Endodermal cell (in vitro differentiated cells): ENCODE data around the gene HSDL1. TPM values are rescaled to one million over a fixed set of nuclear protein-coding genes. Genes with fewer than 3 reads are reported as not detected.
A peak's percentile ranks its signal among the peaks of the same experiment; 100 is the strongest.

Experiments
- DNase-seq: peaks from one replicate; pipeline ENCODE4 v3.0.0-alpha.2; 2017
- H3K27ac ChIP-seq: 2 replicates; pipeline ENCODE4 v1.5.1; 2013; ENCODE audit warnings: mild to moderate bottlenecking, low read depth, low read length, moderate library complexity
- H3K27me3 ChIP-seq: 2 replicates; pipeline ENCODE4 v1.6.1; 2013; ENCODE audit warnings: mild to moderate bottlenecking, low read length, moderate library complexity; ENCODE audit not compliant: insufficient read depth, control insufficient read depth, poor library complexity, severe bottlenecking
- H3K36me3 ChIP-seq: 2 replicates; pipeline ENCODE4 v1.7.0; 2013; ENCODE audit warnings: mild to moderate bottlenecking, low read length, moderate library complexity; ENCODE audit not compliant: control insufficient read depth, insufficient read depth
- H3K4me1 ChIP-seq: one replicate; pipeline ENCODE4 v1.7.0; 2013; ENCODE audit warnings: low read length; ENCODE audit not compliant: control insufficient read depth, insufficient read depth
- H3K4me3 ChIP-seq: 2 replicates; pipeline ENCODE4 v1.5.1; 2013; ENCODE audit warnings: mild to moderate bottlenecking, low read length, moderate library complexity
- H3K9ac ChIP-seq: 2 replicates; pipeline ENCODE4 v1.6.1; 2013; ENCODE audit warnings: mild to moderate bottlenecking, low read length, moderate library complexity; ENCODE audit not compliant: poor library complexity, severe bottlenecking; ENCODE audit errors: extremely low read depth
- H3K9me3 ChIP-seq: 2 replicates; pipeline ENCODE4 v1.6.1; 2013; ENCODE audit warnings: mild to moderate bottlenecking, low read length, moderate library complexity; ENCODE audit not compliant: control insufficient read depth
- H3K27ac Mint-ChIP-seq: 2 replicates; pipeline ENCODE4 v1.8.0; 2020; ENCODE audit warnings: mixed read lengths
- H3K27me3 Mint-ChIP-seq: 2 replicates; pipeline ENCODE4 v1.8.0; 2021; ENCODE audit warnings: mild to moderate bottlenecking, mixed read lengths; ENCODE audit not compliant: insufficient read depth
- H3K36me3 Mint-ChIP-seq: 2 replicates; pipeline ENCODE4 v1.8.0; 2020; ENCODE audit warnings: low read depth, mixed read lengths
- H3K4me1 Mint-ChIP-seq: 2 replicates; pipeline ENCODE4 v1.8.0; 2020; ENCODE audit warnings: mixed read lengths
- H3K4me3 Mint-ChIP-seq: 2 replicates; pipeline ENCODE4 v1.8.0; 2020; ENCODE audit warnings: mild to moderate bottlenecking, moderate library complexity, mixed read lengths
- H3K9me3 Mint-ChIP-seq: 2 replicates; pipeline ENCODE4 v1.8.0; 2020; ENCODE audit warnings: mild to moderate bottlenecking, mixed read lengths
- WGBS, 2 experiments: methylation state at CpG; one replicate each; pipeline versions ENCODE4 v1.1.5 to v1.1.7; 2013; ENCODE audit warnings: missing lambda C conversion rate in 2 of 2, mixed read lengths in 1 of 2; ENCODE audit not compliant: insufficient coverage in 1 of 2, insufficient read length in 1 of 2; 5-methylcytosine and 5-hydroxymethylcytosine counted together
- total RNA-seq, 2 donors: library from RNA; stranded (reverse); fragmentation: NEBNext Ultra II Directional in 1 of 2; extraction: Animal tissue kit (Norgen Biotek cat#: 25700) in 1 of 2; gene quantifications; 2 replicates in 1 of 2; 3 replicates in 1 of 2; pipeline ENCODE4 v1.2.1, GENCODE V29; 2021
- TF ChIP-seq, protein P1 (sequence below): fragments of 200-600 bp; sonication (generic); conservative IDR thresholded peaks from 2 replicates; pipeline ENCODE4 v1.5.0; 2021; ENCODE audit warnings: antibody characterized with exemption, mild to moderate bottlenecking

Gene HSDL1
- total RNA-seq, 2 donors from 2014 or later = 49.5 to 68.3 TPM

DNA sequence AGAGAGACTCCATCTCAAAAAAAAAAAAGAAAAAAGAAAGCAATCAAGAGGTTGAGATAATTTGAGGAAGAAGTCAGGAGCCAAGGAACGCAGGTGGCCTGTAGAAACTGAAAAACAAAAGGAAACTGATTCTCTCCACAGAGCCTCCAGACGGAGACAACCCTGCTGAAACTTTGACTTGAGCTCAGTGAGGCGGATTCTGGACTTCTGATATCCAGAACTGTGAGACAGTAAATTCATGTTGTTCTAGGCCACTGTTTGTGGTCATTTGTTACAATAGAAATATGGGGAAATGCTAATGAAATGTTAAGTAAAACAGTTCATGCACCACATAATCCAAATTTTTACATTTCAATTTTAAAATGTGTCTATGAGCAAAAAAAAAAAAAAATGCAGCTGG is 33.5 kb downstream of the HSDL1 start:
- Mint-ChIP-seq H3K9me3 (no peaks in the 10 kb centered on the region), H3K27ac (peak overlapping the region; percentile 55), H3K27me3 (no peaks in the 10 kb centered on the region), H3K36me3 (peaks cover 12% of the 10 kb centered on the region), H3K4me1 (peaks cover 13% of the 10 kb centered on the region), H3K4me3 (no peak overlapping the region)
- TF ChIP-seq, protein P1, sequence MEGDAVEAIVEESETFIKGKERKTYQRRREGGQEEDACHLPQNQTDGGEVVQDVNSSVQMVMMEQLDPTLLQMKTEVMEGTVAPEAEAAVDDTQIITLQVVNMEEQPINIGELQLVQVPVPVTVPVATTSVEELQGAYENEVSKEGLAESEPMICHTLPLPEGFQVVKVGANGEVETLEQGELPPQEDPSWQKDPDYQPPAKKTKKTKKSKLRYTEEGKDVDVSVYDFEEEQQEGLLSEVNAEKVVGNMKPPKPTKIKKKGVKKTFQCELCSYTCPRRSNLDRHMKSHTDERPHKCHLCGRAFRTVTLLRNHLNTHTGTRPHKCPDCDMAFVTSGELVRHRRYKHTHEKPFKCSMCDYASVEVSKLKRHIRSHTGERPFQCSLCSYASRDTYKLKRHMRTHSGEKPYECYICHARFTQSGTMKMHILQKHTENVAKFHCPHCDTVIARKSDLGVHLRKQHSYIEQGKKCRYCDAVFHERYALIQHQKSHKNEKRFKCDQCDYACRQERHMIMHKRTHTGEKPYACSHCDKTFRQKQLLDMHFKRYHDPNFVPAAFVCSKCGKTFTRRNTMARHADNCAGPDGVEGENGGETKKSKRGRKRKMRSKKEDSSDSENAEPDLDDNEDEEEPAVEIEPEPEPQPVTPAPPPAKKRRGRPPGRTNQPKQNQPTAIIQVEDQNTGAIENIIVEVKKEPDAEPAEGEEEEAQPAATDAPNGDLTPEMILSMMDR = no peak
- Histone ChIP-seq H3K4me1 (no peaks in the 10 kb centered on the region), H3K27ac (no peak overlapping the region), H3K4me3 (no peak overlapping the region), H3K9ac (no peak overlapping the region), H3K36me3 (peaks cover 7% of the 10 kb centered on the region), H3K27me3 (no peaks in the 10 kb centered on the region), H3K9me3 (no peaks in the 10 kb centered on the region)
- 95 to 100% methylated on average over 3 of the region's 3 CpGs for WGBS, 2 experiments
- DNase-seq = no peak

DNA sequence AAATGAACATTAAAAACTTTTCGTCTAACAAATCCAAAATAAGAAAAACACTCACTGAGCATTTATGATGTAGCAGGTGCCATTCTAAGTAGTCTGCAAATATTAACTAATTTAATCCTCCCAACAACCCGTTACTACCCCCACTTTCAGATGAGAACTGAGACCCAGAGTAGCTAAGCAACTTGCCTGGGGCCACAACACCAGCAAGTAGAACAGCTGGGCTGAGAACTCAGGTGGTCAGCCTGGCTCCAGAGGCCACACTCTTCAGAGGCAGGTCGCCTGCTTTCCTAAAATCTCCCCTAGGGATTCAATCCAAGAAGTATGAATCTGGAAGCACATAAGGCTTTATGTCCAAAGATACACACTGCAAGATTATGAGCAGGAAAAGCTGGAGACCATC is 34.5 kb downstream of the HSDL1 start:
- Histone ChIP-seq H3K4me3 (no peak overlapping the region), H3K4me1 (no peaks in the 10 kb centered on the region), H3K36me3 (peaks cover 7% of the 10 kb centered on the region), H3K9ac (no peak overlapping the region), H3K9me3 (no peaks in the 10 kb centered on the region), H3K27me3 (no peaks in the 10 kb centered on the region), H3K27ac (no peak overlapping the region)
- Mint-ChIP-seq H3K4me1 (peaks cover 10% of the 10 kb centered on the region), H3K36me3 (peaks cover 12% of the 10 kb centered on the region), H3K4me3 (no peak overlapping the region), H3K9me3 (no peaks in the 10 kb centered on the region), H3K27ac (peak overlapping the region; percentile 52), H3K27me3 (no peaks in the 10 kb centered on the region)
- DNase-seq = no peak
- TF ChIP-seq, protein P1 = no peak
- 75 to 78% methylated on average over 2 to 3 of the region's 3 CpGs for WGBS, 2 experiments

DNA sequence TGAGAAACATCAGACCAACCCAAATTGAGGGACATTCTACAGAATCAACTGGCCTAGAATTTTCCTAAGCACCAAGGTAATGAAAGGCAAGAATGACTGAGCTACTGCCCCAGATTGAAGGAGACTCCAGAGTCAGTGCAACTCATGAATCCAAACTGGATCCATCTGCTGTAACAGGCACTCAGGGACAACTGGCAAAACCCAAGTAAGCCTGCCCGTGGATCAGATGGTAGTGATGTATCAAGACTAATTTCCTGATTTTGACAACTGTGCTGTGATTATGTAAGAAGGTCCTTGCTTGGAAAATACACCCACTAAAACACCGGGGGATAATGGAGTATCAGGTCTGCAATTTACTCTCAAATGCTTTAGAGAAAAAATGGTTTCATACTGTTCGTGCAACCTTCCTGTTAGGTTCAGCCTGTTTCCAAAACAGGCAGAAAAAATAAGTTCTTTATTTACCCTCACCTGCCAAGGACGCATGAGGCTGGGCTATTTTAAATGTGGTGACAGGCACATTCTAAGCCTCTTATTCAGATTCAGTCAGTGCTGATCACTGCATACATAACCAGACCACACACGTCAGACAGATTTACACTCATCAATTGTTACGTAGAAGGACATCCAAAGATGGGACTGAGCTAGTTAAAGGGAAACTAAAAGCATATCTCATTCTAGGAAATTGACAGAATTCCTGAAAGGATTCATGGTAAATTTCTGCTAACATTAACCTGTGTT is 35.2 kb downstream of the HSDL1 start:
- Histone ChIP-seq H3K9me3 (no peaks in the 10 kb centered on the region), H3K4me1 (no peaks in the 10 kb centered on the region), H3K4me3 (no peak overlapping the region), H3K9ac (no peak overlapping the region), H3K36me3 (peaks cover 7% of the 10 kb centered on the region), H3K27ac (no peak overlapping the region), H3K27me3 (no peaks in the 10 kb centered on the region)
- H3K4me3 Mint-ChIP-seq = no peak overlapping the region
- no peaks in the 10 kb centered on the region for H3K27me3 Mint-ChIP-seq
- DNase-seq = no peak
- WGBS, 2 experiments = 86 to 95% methylated on average over 5 to 6 of the region's 6 CpGs
- TF ChIP-seq, protein P1 = no peak
- no peak overlapping the region for H3K27ac Mint-ChIP-seq
- H3K4me1 Mint-ChIP-seq = peaks cover 6% of the 10 kb centered on the region
- H3K36me3 Mint-ChIP-seq = peaks cover 10% of the 10 kb centered on the region
- no peaks in the 10 kb centered on the region for H3K9me3 Mint-ChIP-seq
